Transverse colon (tissue), 3 donors: ENCODE results near the gene ZNF343.
"Not testable (repeated sequence)": the region's sequence is repeated elsewhere in the genome, so short reads cannot be mapped to it uniquely, and the experiment has no call there.

Source experiments
- CTCF ChIP-seq, 5 experiments: fragments of 200-600 bp in 3 of 5; fragments of 450-650 bp in 2 of 5; sonication (generic) in 3 of 5; IDR thresholded peaks; 1 replicate in 2 of 5; 2 replicates in 3 of 5; pipeline ENCODE4 v1.5.1; 2016 to 2017; ENCODE audit warnings: antibody characterized with exemption in 5 of 5, inconsistent platforms in 3 of 5, mild to moderate bottlenecking in 2 of 5, moderate library complexity in 1 of 5
- EP300 ChIP-seq: sonication (generic); formaldehyde crosslinking; IDR thresholded peaks from one replicate; pipeline ENCODE4 v1.6.1; 2017; ENCODE audit warnings: antibody characterized with exemption, low read depth
- POLR2A ChIP-seq: fragments of 450-650 bp; IDR thresholded peaks from one replicate; pipeline ENCODE4 v1.6.1; 2016; ENCODE audit warnings: antibody characterized with exemption, mild to moderate bottlenecking, moderate library complexity

GRCh38 chr20:2506426-2506825 is 2.3 kb downstream of the ZNF343 start:
- TF ChIP-seq POLR2A; EP300; CTCF (IDR thresholded peaks at IDR 0.05): not testable (repeated sequence)
